DOHH2 (cell line): Measurements from ENCODE around the gene RALGAPA2.

Experiments
- H3F3A ChIP-seq: fragments of 200-600 bp; sonication (generic), shearing (Covaris generic); 2 replicates; pipeline ENCODE4 v1.6.0; 2016; ENCODE audit warnings: antibody characterized with exemption, mild to moderate bottlenecking; ENCODE audit not compliant: control insufficient read depth, insufficient read depth
- H3K27ac ChIP-seq: fragments of 200-600 bp; sonication (generic); 2 replicates; pipeline ENCODE4 v1.5.1; 2014; ENCODE audit warnings: low read depth, mild to moderate bottlenecking, low read length, moderate library complexity
- H3K27me3 ChIP-seq: fragments of 200-600 bp; sonication (generic); 2 replicates; pipeline ENCODE4 v1.6.1; 2014; ENCODE audit warnings: mild to moderate bottlenecking, low read length, mixed read lengths; ENCODE audit not compliant: control insufficient read depth
- H3K36me3 ChIP-seq: fragments of 200-600 bp; sonication (generic); 2 replicates; pipeline ENCODE4 v1.6.1; 2014; ENCODE audit warnings: mild to moderate bottlenecking, low read length, moderate library complexity, mixed read lengths; ENCODE audit not compliant: control insufficient read depth
- H3K4me1 ChIP-seq: fragments of 200-600 bp; sonication (generic); 2 replicates; pipeline ENCODE4 v1.6.1; 2014; ENCODE audit warnings: mild to moderate bottlenecking, low read length, mixed read lengths; ENCODE audit not compliant: control insufficient read depth
- H3K4me2 ChIP-seq: fragments of 200-600 bp; sonication (generic); 2 replicates; pipeline ENCODE4 v1.6.0; 2014; ENCODE audit warnings: mild to moderate bottlenecking, low read length, moderate library complexity
- H3K4me3 ChIP-seq: fragments of 200-600 bp; sonication (generic); 2 replicates; pipeline ENCODE4 v1.5.1; 2014; ENCODE audit warnings: mild to moderate bottlenecking, low read length, mixed read lengths
- H3K79me2 ChIP-seq: fragments of 200-600 bp; sonication (generic); 2 replicates; pipeline ENCODE4 v1.6.1; 2014; ENCODE audit warnings: mild to moderate bottlenecking, low read length, mixed read lengths; ENCODE audit not compliant: control insufficient read depth
- H3K9me2 ChIP-seq: fragments of 200-600 bp; sonication (generic); replicated peaks from 2 replicates; pipeline ENCODE4 v1.6.1; 2014; ENCODE audit warnings: mild to moderate bottlenecking, low read length, mixed read lengths; ENCODE audit not compliant: control insufficient read depth
- H3K9me3 ChIP-seq: fragments of 200-600 bp; sonication (generic); 2 replicates; pipeline ENCODE4 v1.6.1; 2014; ENCODE audit warnings: antibody characterized with exemption, low read length, mixed read lengths; ENCODE audit not compliant: control insufficient read depth, insufficient read depth
- H4K20me1 ChIP-seq: fragments of 200-600 bp; sonication (generic); 2 replicates; pipeline ENCODE4 v1.6.0; 2014; ENCODE audit warnings: low read depth, mild to moderate bottlenecking, antibody characterized with exemption, low read length, moderate library complexity; ENCODE audit not compliant: control insufficient read depth, insufficient read depth
- CTCF ChIP-seq: fragments of 200-600 bp; sonication (generic); IDR thresholded peaks from one replicate; pipeline ENCODE4 v1.5.1; 2014; ENCODE audit warnings: antibody characterized with exemption, mild to moderate bottlenecking, low read depth, low read length; ENCODE audit not compliant: poor library complexity, severe bottlenecking
- EZH2phosphoT487 ChIP-seq: fragments of 200-600 bp; sonication (generic); IDR thresholded peaks from 2 replicates; pipeline ENCODE4 v1.6.1; 2017; ENCODE audit warnings: borderline replicate concordance, mild to moderate bottlenecking, antibody characterized with exemption, low read length, moderate library complexity, mixed read lengths

Gene RALGAPA2

GRCh38 chr20:20391766-20392165 lies 320.7 kb downstream of the RALGAPA2 start:
- no peak overlapping the region for H3K4me3 ChIP-seq
- no peak overlapping the region for H3K27ac ChIP-seq
- no peaks in the 10 kb centered on the region for H3K4me1 ChIP-seq
- TF ChIP-seq EZH2phosphoT487 (no peak), CTCF (no peak)
- H3F3A ChIP-seq: no peaks in the 10 kb centered on the region
- no peaks in the 10 kb centered on the region for H3K9me2 ChIP-seq
- H3K9me3 ChIP-seq: no peaks in the 10 kb centered on the region
- H3K79me2 ChIP-seq: no peaks in the 10 kb centered on the region
- no peak overlapping the region for H3K4me2 ChIP-seq
- H3K27me3 ChIP-seq: no peaks in the 10 kb centered on the region
- no peaks in the 10 kb centered on the region for H4K20me1 ChIP-seq
- no peaks in the 10 kb centered on the region for H3K36me3 ChIP-seq

- no peaks in the 10 kb centered on the region for H3K79me2 ChIP-seq
- TF ChIP-seq EZH2phosphoT487 (no peak), CTCF (no peak)
- no peaks in the 10 kb centered on the region for H3K4me1 ChIP-seq
- H3K9me3 ChIP-seq: no peaks in the 10 kb centered on the region
- no peaks in the 10 kb centered on the region for H3F3A ChIP-seq
- no peaks in the 10 kb centered on the region for H3K36me3 ChIP-seq
- no peak overlapping the region for H3K4me3 ChIP-seq
- H3K27ac ChIP-seq: no peak overlapping the region
- no peak overlapping the region for H3K4me2 ChIP-seq
- no peaks in the 10 kb centered on the region for H4K20me1 ChIP-seq
- no peaks in the 10 kb centered on the region for H3K27me3 ChIP-seq
- H3K9me2 ChIP-seq: no peaks in the 10 kb centered on the region
These were observed 321.3 kb downstream of the RALGAPA2 start for GRCh38 chr20:20391115-20391514.

GRCh38 chr20:20390393-20390792 lies 322.1 kb downstream of the RALGAPA2 start:
- H3K27ac ChIP-seq: no peak overlapping the region
- no peak for TF ChIP-seq EZH2phosphoT487
- no peak for TF ChIP-seq CTCF
- H3K4me1 ChIP-seq: no peaks in the 10 kb centered on the region

GRCh38 chr20:20386192-20386591 lies 326.3 kb downstream of the RALGAPA2 start:
- no peaks in the 10 kb centered on the region for H3K36me3 ChIP-seq
- H3K79me2 ChIP-seq: no peaks in the 10 kb centered on the region
- TF ChIP-seq CTCF (no peak), EZH2phosphoT487 (no peak)
- no peaks in the 10 kb centered on the region for H3K4me1 ChIP-seq
- no peak overlapping the region for H3K27ac ChIP-seq
- H3K4me2 ChIP-seq: no peak overlapping the region
- H4K20me1 ChIP-seq: no peaks in the 10 kb centered on the region
- no peaks in the 10 kb centered on the region for H3K27me3 ChIP-seq
- no peak overlapping the region for H3K4me3 ChIP-seq
- no peaks in the 10 kb centered on the region for H3K9me3 ChIP-seq
- no peaks in the 10 kb centered on the region for H3K9me2 ChIP-seq
- no peaks in the 10 kb centered on the region for H3F3A ChIP-seq

More at GRCh38 chr20:20390393-20390792, 322.1 kb downstream of the RALGAPA2 start:
- H3K4me2 ChIP-seq: no peak overlapping the region
- no peaks in the 10 kb centered on the region for H3K9me3 ChIP-seq
- H4K20me1 ChIP-seq: no peaks in the 10 kb centered on the region
- no peaks in the 10 kb centered on the region for H3F3A ChIP-seq
- H3K79me2 ChIP-seq: no peaks in the 10 kb centered on the region
- H3K27me3 ChIP-seq: no peaks in the 10 kb centered on the region
- H3K9me2 ChIP-seq: no peaks in the 10 kb centered on the region
- H3K36me3 ChIP-seq: no peaks in the 10 kb centered on the region
- no peak overlapping the region for H3K4me3 ChIP-seq
